HG02981 (cell line): Measurements from ENCODE around the gene USP17L18.
"Not testable (repeated sequence)": the region's sequence is repeated elsewhere in the genome, so short reads cannot be mapped to it uniquely, and the experiment has no call there.

ENCODE experiments used
- ATAC-seq: cut with Tn5 transposase; IDR thresholded peaks from one replicate; pipeline ENCODE4 v1.9.1; 2021; ENCODE audit warnings: mild to moderate bottlenecking, moderate library complexity; ENCODE audit not compliant: unreplicated experiment

USP17L18 gene, protein sequence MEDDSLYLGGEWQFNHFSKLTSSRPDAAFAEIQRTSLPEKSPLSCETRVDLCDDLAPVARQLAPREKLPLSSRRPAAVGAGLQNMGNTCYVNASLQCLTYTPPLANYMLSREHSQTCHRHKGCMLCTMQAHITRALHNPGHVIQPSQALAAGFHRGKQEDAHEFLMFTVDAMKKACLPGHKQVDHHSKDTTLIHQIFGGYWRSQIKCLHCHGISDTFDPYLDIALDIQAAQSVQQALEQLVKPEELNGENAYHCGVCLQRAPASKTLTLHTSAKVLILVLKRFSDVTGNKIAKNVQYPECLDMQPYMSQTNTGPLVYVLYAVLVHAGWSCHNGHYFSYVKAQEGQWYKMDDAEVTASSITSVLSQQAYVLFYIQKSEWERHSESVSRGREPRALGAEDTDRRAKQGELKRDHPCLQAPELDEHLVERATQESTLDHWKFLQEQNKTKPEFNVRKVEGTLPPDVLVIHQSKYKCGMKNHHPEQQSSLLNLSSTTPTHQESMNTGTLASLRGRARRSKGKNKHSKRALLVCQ

DNA sequence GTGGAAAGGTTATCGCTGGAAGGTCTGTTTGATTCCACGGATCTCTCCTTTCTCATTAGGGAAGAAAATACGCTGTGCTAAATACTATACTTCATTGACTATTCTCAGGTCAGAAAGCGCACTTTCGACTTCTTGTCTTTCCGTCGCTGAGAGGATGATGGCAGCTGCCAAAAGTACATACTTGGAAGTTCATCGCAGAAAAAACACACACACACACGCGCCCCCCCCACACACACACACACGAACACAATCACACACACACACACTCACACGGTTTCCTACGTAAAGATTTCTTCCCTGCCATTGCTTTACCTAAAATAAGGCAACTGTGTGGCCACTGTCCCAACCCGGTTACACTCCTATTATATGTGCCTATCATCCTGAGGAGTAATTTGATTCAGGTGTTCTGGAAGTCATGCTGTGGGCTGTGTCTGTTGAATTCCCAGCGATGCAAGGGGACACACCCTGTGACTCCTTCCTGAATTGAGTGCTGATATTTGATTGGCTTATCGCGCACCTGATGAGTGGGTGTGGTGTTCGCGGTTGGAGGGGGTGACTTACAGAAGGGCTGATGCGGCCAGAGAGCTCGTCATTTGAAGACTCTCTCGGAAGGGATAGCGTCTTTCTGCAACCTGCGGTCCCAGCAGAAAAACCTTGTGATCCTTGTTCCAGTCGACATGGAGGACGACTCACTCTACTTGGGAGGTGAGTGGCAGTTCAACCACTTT, at the start of gene USP17L18:
Gene USP17L18, plus strand, starts transcription at position 678 of the 728 bp plus-strand sequence. Its CDS starts 0 bp downstream, at position 678.
- not testable (repeated sequence) for ATAC-seq

DNA sequence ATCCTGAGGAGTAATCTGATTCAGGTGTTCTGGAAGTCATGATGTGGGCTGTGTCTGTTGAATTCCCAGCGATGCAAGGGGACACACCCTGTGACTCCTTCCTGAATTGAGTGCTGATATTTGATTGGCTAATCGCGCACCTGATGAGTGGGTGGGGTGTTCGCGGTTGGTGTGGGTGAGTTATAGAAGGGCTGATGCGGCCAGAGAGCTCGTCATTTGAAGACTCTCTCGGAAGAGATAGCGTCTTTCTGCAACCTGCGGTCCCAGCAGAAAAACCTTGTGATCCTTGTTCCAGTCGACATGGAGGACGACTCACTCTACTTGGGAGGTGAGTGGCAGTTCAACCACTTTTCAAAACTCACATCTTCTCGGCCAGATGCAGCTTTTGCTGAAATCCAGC, 38.1 kb upstream of the USP17L18 start, which contains the start of gene USP17L10:
Gene USP17L10, plus strand, starts transcription at position 301 of the 400 bp plus-strand sequence. Its CDS starts 0 bp downstream, at position 301.
- not testable (repeated sequence) for ATAC-seq

DNA sequence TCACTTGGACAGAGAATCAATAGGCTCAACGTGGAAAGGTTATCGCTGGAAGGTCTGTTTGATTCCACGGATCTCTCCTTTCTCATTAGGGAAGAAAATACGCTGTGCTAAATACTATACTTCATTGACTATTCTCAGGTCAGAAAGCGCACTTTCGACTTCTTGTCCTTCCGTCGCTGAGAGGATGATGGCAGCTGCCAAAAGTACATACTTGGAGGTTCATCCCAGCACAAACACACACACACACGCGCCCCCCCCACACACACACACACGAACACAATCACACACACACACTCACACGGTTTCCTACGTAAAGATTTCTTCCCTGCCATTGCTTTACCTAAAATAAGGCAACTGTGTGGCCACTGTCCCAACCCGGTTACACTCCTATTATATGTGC, 33.7 kb upstream of the USP17L18 start:
- ATAC-seq: not testable (repeated sequence)

DNA sequence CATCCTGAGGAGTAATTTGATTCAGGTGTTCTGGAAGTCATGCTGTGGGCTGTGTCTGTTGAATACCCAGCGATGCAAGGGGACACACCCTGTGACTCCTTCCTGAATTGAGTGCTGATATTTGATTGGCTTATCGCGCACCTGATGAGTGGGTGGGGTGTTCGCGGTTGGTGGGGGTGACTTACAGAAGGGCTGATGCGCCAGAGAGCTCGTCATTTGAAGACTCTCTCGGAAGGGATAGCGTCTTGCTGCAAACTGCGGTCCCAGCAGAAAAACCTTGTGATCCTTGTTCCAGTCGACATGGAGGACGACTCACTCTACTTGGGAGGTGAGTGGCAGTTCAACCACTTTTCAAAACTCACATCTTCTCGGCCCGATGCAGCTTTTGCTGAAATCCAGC, 33.3 kb upstream of the USP17L18 start, which contains the start of gene USP17L11:
Gene USP17L11, plus strand, starts transcription at position 301 of the 400 bp plus-strand sequence. Its CDS starts 0 bp downstream, at position 301.
- ATAC-seq: not testable (repeated sequence)

DNA sequence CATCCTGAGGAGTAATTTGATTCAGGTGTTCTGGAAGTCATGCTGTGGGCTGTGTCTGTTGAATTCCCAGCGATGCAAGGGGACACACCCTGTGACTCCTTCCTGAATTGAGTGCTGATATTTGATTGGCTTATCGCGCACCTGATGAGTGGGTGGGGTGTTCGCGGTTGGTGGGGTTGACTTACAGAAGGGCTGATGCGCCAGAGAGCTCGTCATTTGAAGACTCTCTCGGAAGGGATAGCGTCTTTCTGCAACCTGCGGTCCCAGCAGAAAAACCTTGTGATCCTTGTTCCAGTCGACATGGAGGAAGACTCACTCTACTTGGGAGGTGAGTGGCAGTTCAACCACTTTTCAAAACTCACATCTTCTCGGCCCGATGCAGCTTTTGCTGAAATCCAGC, 28.6 kb upstream of the USP17L18 start, which contains the start of gene USP17L12:
Gene USP17L12, plus strand, starts transcription at position 301 of the 400 bp plus-strand sequence. Its CDS starts 0 bp downstream, at position 301.
- not testable (repeated sequence) for ATAC-seq

DNA sequence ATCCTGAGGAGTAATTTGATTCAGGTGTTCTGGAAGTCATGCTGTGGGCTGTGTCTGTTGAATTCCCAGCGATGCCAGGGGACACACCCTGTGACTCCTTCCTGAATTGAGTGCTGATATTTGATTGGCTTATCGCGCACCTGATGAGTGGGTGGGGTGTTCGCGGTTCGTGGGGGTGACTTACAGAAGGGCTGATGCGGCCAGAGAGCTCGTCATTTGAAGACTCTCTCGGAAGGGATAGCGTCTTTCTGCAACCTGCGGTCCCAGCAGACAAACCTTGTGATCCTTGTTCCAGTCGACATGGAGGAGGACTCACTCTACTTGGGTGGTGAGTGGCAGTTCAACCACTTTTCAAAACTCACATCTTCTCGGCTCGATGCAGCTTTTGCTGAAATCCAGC, 23.8 kb upstream of the USP17L18 start, which contains the start of gene USP17L13:
Gene USP17L13, plus strand, starts transcription at position 301 of the 400 bp plus-strand sequence. Its CDS starts 0 bp downstream, at position 301.
- ATAC-seq: not testable (repeated sequence)

DNA sequence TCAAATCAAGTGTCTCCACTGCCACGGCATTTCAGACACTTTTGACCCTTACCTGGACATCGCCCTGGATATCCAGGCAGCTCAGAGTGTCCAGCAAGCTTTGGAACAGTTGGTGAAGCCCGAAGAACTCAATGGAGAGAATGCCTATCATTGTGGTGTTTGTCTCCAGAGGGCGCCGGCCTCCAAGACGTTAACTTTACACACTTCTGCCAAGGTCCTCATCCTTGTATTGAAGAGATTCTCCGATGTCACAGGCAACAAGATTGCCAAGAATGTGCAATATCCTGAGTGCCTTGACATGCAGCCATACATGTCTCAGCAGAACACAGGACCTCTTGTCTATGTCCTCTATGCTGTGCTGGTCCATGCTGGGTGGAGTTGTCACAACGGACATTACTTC, 18.2 kb upstream of the USP17L18 start:
- ATAC-seq: not testable (repeated sequence)

DNA sequence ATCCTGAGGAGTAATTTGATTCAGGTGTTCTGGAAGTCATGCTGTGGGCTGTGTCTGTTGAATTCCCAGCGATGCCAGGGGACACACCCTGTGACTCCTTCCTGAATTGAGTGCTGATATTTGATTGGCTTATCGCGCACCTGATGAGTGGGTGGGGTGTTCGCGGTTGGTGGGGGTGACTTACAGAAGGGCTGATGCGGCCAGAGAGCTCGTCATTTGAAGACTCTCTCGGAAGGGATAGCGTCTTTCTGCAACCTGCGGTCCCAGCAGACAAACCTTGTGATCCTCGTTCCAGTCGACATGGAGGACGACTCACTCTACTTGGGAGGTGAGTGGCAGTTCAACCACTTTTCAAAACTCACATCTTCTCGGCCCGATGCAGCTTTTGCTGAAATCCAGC, 14.3 kb upstream of the USP17L18 start, which contains the start of gene USP17L15:
Gene USP17L15, plus strand, starts transcription at position 301 of the 400 bp plus-strand sequence. Its CDS starts 0 bp downstream, at position 301.
- ATAC-seq: not testable (repeated sequence)

DNA sequence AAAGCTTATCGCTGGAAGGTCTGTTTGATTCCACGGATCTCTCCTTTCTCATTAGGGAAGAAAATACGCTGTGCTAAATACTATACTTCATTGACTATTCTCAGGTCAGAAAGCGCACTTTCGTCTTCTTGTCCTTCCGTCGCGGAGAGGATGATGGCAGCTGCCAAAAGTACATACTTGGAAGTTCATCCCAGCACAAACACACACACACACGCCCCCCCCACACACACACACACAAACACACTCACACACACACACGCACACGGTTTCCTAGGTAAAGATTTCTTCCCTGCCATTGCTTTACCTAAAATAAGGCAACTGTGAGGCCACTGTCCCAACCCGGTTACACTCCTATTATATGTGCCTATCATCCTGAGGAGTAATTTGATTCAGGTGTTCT, 10.0 kb upstream of the USP17L18 start:
- ATAC-seq: not testable (repeated sequence)

DNA sequence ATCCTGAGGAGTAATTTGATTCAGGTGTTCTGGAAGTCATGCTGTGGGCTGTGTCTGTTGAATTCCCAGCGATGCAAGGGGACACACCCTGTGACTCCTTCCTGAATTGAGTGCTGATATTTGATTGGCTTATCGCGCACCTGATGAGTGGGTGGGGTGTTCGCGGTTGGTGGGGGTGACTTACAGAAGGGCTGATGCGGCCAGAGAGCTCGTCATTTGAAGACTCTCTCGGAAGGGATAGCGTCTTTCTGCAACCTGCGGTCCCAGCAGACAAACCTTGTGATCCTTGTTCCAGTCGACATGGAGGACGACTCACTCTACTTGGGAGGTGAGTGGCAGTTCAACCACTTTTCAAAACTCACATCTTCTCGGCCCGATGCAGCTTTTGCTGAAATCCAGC, 4.9 kb upstream of the USP17L18 start, which contains the start of gene USP17L17:
Gene USP17L17, plus strand, starts transcription at position 301 of the 400 bp plus-strand sequence. Its CDS starts 0 bp downstream, at position 301.
- not testable (repeated sequence) for ATAC-seq

DNA sequence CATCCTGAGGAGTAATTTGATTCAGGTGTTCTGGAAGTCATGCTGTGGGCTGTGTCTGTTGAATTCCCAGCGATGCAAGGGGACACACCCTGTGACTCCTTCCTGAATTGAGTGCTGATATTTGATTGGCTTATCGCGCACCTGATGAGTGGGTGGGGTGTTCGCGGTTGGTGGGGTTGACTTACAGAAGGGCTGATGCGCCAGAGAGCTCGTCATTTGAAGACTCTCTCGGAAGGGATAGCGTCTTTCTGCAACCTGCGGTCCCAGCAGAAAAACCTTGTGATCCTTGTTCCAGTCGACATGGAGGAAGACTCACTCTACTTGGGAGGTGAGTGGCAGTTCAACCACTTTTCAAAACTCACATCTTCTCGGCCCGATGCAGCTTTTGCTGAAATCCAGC, 4.6 kb downstream of the USP17L18 start, which contains the start of gene USP17L19:
Gene USP17L19, plus strand, starts transcription at position 301 of the 400 bp plus-strand sequence. Its CDS starts 0 bp downstream, at position 301.
- not testable (repeated sequence) for ATAC-seq

DNA sequence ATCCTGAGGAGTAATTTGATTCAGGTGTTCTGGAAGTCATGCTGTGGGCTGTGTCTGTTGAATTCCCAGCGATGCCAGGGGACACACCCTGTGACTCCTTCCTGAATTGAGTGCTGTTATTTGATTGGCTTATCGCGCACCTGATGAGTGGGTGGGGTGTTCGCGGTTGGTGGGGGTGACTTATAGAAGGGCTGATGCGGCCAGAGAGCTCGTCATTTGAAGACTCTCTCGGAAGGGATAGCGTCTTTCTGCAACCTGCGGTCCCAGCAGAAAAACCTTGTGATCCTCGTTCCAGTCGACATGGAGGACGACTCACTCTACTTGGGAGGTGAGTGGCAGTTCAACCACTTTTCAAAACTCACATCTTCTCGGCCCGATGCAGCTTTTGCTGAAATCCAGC, 9.4 kb downstream of the USP17L18 start, which contains the start of gene USP17L20:
Gene USP17L20, plus strand, starts transcription at position 301 of the 400 bp plus-strand sequence. Its CDS starts 0 bp downstream, at position 301.
- not testable (repeated sequence) for ATAC-seq

DNA sequence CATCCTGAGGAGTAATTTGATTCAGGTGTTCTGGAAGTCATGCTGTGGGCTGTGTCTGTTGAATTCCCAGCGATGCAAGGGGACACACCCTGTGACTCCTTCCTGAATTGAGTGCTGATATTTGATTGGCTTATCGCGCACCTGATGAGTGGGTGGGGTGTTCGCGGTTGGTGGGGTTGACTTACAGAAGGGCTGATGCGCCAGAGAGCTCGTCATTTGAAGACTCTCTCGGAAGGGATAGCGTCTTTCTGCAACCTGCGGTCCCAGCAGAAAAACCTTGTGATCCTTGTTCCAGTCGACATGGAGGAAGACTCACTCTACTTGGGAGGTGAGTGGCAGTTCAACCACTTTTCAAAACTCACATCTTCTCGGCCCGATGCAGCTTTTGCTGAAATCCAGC, 14.1 kb downstream of the USP17L18 start, which contains the start of gene USP17L21:
Gene USP17L21, plus strand, starts transcription at position 301 of the 400 bp plus-strand sequence. Its CDS starts 0 bp downstream, at position 301.
- ATAC-seq: not testable (repeated sequence)

DNA sequence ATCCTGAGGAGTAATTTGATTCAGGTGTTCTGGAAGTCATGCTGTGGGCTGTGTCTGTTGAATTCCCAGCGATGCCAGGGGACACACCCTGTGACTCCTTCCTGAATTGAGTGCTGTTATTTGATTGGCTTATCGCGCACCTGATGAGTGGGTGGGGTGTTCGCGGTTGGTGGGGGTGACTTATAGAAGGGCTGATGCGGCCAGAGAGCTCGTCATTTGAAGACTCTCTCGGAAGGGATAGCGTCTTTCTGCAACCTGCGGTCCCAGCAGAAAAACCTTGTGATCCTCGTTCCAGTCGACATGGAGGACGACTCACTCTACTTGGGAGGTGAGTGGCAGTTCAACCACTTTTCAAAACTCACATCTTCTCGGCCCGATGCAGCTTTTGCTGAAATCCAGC, 18.9 kb downstream of the USP17L18 start, which contains the start of gene USP17L22:
Gene USP17L22, plus strand, starts transcription at position 301 of the 400 bp plus-strand sequence. Its CDS starts 0 bp downstream, at position 301.
- ATAC-seq: not testable (repeated sequence)

DNA sequence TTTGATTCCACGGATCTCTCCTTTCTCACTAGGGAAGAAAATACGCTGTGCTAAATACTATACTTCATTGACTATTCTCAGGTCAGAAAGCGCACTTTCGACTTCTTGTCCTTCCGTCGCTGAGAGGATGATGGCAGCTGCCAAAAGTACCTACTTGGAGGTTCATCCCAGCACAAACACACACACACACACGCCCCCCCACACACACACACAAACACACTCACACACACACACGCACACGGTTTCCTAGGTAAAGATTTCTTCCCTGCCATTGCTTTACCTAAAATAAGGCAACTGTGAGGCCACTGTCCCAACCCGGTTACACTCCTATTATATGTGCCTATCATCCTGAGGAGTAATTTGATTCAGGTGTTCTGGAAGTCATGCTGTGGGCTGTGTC, 23.3 kb downstream of the USP17L18 start:
- not testable (repeated sequence) for ATAC-seq
